Activated CD8-positive, alpha-beta memory T cell treated with anti-CD3 and anti-CD28 coated beads, Interleukin-2, amount 50 U/mL, for 4 hours (primary cell): Measurements from ENCODE around the gene SLC50A1.

ENCODE experiments used
- DNase-seq: peaks from one replicate; pipeline ENCODE4 v3.0.0-alpha.2; 2020

Gene SLC50A1

GRCh38 chr1:155185783-155186066, 50.1 kb downstream of the SLC50A1 start:
- no peak for DNase-seq

- no peak for DNase-seq
These were observed 50.6 kb downstream of the SLC50A1 start for GRCh38 chr1:155186067-155186793.

- DNase-seq: no peak
These were observed 51.3 kb downstream of the SLC50A1 start for GRCh38 chr1:155186794-155187455.

- no peak for DNase-seq
These were observed 51.8 kb downstream of the SLC50A1 start for GRCh38 chr1:155187456-155187891.

GRCh38 chr1:155188268-155188667, 52.6 kb downstream of the SLC50A1 start:
- no peak for DNase-seq
